ENCODE results near the gene SCAPER.

DNA sequence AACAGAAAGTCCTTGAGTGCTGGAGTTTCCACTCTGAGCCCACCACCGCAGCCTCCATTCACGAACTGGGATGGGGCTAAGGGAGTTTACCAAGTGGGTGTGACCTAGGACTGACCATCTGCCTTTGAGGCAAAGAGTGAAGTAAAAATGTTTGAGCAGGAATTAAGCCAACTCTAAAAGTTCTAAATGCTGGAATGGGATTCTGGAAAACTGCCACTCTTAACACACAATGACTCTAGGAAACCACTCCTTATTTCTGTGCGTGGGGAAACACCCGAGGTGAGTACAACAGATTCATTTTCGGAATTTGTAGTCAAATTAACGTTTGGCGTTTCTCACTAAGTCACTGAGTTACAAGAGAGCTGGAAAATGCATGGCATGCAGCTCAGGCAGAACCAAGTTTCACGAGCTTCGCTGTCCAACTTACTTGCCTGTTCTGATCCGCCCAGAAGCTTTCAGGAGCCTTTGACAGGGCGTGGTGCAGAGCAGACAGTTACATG is 537.0 kb downstream of the SCAPER start:
- TF ChIP-seq FOXK2 (IDR thresholded peaks at IDR 0.05) = no peak
- TF ChIP-seq, protein P1, sequence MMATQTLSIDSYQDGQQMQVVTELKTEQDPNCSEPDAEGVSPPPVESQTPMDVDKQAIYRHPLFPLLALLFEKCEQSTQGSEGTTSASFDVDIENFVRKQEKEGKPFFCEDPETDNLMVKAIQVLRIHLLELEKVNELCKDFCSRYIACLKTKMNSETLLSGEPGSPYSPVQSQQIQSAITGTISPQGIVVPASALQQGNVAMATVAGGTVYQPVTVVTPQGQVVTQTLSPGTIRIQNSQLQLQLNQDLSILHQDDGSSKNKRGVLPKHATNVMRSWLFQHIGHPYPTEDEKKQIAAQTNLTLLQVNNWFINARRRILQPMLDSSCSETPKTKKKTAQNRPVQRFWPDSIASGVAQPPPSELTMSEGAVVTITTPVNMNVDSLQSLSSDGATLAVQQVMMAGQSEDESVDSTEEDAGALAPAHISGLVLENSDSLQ (IDR thresholded peaks at IDR 0.05) = no peak
- TF ChIP-seq BHLHE40 (IDR thresholded peaks at IDR 0.05; ENCODE audit: borderline replicate concordance) = no peak
- TF ChIP-seq ARNT (IDR thresholded peaks at IDR 0.05) = no peak
- no peak for TF ChIP-seq SP1 (IDR thresholded peaks at IDR 0.05)

All from HEK293T (cell line).